OCI-LY3 (cell line): ENCODE results near the gene CNIH3.
A peak's percentile ranks its signal among the peaks of the same experiment; 100 is the strongest.

Experiments used
- CTCF ChIP-seq: fragments of 200-600, 300-600 bp; sonication (generic); IDR thresholded peaks from 2 replicates; pipeline ENCODE4 v1.5.1; 2014; ENCODE audit warnings: antibody characterized with exemption, low read length, low read depth
- EZH2phosphoT487 ChIP-seq: fragments of 200-600 bp; shearing (Covaris generic); IDR thresholded peaks from 2 replicates; pipeline ENCODE4 v1.6.1; 2018; ENCODE audit warnings: antibody characterized with exemption, mixed run types, low read depth

- TF ChIP-seq CTCF (peak; percentile 90), EZH2phosphoT487 (no peak)
Measured at GRCh38 chr1:224644553-224645154, 28.5 kb downstream of the CNIH3 start.
